Activated naive CD8-positive, alpha-beta T cell (primary cell): ENCODE data around the gene DSCAML1.

Experiments used
- H3K27ac Mint-ChIP-seq: one replicate; pipeline ENCODE4 v1.8.0; 2021; ENCODE audit warnings: mixed read lengths
- H3K27me3 Mint-ChIP-seq: one replicate; pipeline ENCODE4 v1.8.0; 2021; ENCODE audit warnings: mixed read lengths
- H3K36me3 Mint-ChIP-seq: one replicate; pipeline ENCODE4 v1.8.0; 2021; ENCODE audit warnings: mixed read lengths
- H3K4me1 Mint-ChIP-seq: one replicate; pipeline ENCODE4 v1.8.0; 2021; ENCODE audit warnings: low read depth, mixed read lengths
- H3K4me3 Mint-ChIP-seq: one replicate; pipeline ENCODE4 v1.8.0; 2021; ENCODE audit warnings: mild to moderate bottlenecking, mixed read lengths
- H3K9me3 Mint-ChIP-seq: one replicate; pipeline ENCODE4 v1.8.0; 2021; ENCODE audit warnings: low read depth, mixed read lengths

The DSCAML1 gene

DNA sequence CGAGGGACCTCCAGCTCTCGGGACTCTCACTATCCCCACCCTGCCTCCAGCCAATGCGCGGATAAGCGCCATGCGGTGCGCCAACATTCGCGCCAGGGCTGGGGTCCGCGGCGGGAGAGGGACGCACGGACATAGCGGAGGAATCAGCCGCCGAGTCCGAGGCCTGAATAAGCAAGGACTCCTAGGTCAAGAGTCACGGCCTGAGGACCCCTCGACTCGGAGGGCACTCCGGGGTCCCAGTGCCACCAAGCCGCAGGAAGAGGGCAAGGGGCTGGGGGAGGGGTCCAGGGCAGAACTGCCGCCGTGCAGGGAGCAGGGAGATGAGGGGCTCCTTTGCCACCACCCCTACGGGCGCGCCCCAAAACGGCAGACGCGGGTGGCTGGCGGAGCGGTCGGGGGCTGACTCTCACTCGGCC is 552 bp downstream of the DSCAML1 start:
- H3K9me3 Mint-ChIP-seq: no peaks in the 10 kb centered on the region
- H3K27ac Mint-ChIP-seq: no peak overlapping the region
- no peaks in the 10 kb centered on the region for H3K36me3 Mint-ChIP-seq
- peaks cover 30% of the 10 kb centered on the region for H3K27me3 Mint-ChIP-seq
- H3K4me3 Mint-ChIP-seq: peak overlapping the region; percentile 53
- peaks cover 15% of the 10 kb centered on the region for H3K4me1 Mint-ChIP-seq

DNA sequence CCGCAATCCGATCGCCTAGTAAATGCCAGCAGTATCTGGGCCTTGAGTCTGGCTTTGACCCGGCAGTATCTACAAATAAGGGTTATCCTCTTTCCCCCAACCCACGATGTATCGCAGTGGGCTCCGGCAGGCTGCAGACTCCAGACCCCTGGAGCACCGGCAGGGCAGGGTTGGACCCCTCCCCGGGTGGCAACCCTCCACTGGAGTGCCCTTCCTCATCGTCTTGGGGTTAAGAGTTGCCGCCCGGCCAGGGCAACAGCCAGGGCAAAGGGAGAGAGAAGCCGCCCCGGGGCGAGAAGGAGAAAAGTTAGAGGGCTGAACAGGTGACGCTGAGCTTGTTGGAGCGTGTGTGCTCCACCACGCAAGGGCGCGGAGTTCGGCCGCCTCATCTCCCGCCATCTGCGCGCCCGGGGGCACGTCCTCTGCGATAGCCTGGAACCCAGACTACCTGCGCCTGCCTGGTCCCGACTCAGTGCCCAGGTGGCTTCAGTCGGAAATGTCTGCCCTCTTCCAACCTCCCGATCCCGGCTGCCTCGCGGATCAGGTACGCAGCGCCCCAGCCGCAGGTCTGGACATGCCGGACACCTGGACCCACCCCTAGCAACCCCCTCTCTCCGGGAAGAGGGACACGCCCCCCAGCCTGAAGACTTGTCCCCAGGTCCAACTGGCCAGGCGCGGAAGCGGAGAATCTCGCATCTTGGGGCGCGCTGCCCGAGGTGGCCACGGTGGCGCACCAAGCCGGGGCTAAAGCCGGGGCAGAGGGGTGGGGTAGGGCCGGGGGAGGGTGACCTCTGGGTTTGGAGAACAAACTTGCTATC is 1.2 kb downstream of the DSCAML1 start:
- H3K9me3 Mint-ChIP-seq: no peaks in the 10 kb centered on the region
- no peak overlapping the region for H3K27ac Mint-ChIP-seq
- peak overlapping the region; percentile 64 for H3K4me3 Mint-ChIP-seq
- no peaks in the 10 kb centered on the region for H3K36me3 Mint-ChIP-seq
- peaks cover 15% of the 10 kb centered on the region for H3K4me1 Mint-ChIP-seq
- peaks cover 30% of the 10 kb centered on the region for H3K27me3 Mint-ChIP-seq

DNA sequence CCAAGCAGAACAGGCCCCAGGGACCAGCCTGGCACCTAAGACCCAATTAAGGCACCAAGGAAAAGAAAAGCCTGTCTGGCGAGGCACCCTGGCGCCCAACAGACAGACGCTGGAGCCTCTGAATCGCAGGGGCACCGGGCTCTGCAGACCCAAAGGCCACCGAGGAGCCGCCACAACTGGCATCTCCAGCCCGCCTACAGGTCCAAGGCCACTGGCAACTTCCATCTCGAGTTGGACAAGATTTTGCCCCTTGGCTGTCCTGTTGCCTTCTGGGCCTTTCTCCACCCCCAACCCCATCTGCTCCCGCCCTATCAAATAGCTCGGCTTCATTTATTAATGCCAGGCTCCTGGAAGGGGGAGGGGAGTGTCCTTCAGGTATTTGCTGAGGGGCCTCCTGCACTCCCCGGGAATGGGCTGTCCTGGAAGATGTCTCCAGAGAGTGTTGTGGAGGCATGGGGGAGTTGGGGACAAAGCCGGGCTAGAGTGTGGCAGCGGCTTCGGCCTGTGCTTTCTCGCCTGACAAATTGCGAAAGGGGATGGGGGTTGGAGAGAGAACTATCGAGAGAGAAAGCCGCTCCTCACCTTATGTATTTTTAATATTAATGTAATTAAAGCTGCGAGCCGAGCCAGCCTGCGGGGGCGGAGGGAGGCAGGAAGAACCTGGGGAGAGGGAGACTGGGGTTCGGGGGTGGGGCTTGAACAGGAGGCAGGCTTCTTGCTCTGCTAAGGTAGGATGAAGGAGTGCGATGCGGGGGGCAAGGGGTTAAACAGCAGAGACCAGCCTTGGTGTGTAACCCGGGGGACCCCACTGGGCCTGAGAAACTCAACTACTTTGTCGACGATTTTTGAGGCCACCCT is 2.0 kb downstream of the DSCAML1 start:
- Mint-ChIP-seq H3K4me3 (peak overlapping the region; percentile 64), H3K27ac (no peak overlapping the region), H3K27me3 (peaks cover 30% of the 10 kb centered on the region), H3K9me3 (no peaks in the 10 kb centered on the region), H3K36me3 (no peaks in the 10 kb centered on the region), H3K4me1 (peaks cover 15% of the 10 kb centered on the region)

DNA sequence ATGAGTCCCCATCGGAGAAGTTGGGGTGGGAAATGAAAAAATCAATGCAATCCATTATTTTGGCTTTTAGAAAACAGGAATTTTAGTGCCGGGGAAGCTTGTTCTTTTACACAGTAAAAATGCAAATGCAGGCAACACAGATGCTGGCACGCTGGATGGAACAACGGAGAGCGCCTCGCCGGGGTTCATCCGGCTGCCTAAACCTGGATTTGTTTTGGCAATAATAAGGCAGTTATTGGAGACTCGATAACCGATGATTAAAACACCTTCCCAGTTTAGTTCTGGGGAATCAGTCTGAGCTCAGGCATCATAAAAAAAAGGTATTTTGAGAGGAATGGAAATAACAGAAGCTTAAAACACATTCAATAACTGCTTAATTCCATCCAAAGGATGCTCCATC is 2.9 kb downstream of the DSCAML1 start:
- no peaks in the 10 kb centered on the region for H3K36me3 Mint-ChIP-seq

DNA sequence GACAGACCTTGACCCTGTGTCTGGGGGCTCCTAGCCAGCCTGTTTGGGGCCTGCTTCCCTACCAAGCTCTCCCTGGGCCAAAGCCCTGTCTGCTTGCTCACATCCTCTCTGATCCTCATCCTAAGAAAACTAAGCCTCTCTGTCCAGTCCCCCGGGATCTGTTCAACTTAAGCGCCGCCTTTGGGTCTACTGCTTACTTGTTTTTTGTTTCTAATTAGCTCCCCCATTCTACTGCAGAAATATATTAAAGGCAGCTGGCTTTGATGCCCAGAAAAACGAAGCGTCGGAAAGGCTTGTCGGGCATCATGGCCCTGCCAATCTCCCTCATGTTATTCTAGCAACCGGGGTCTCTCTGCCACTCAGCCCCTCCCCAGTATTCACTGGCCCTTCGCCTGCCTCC is 3.4 kb downstream of the DSCAML1 start:
- no peak overlapping the region for H3K4me3 Mint-ChIP-seq
- H3K36me3 Mint-ChIP-seq: no peaks in the 10 kb centered on the region
- no peak overlapping the region for H3K27ac Mint-ChIP-seq
- no peaks in the 10 kb centered on the region for H3K9me3 Mint-ChIP-seq
- H3K27me3 Mint-ChIP-seq: peaks cover 30% of the 10 kb centered on the region
- H3K4me1 Mint-ChIP-seq: peaks cover 15% of the 10 kb centered on the region

More for the DNA sequence above, 2.9 kb downstream of the DSCAML1 start:
- Mint-ChIP-seq H3K9me3 (no peaks in the 10 kb centered on the region), H3K27me3 (peaks cover 30% of the 10 kb centered on the region), H3K4me1 (peaks cover 15% of the 10 kb centered on the region), H3K4me3 (no peak overlapping the region), H3K27ac (no peak overlapping the region)

DNA sequence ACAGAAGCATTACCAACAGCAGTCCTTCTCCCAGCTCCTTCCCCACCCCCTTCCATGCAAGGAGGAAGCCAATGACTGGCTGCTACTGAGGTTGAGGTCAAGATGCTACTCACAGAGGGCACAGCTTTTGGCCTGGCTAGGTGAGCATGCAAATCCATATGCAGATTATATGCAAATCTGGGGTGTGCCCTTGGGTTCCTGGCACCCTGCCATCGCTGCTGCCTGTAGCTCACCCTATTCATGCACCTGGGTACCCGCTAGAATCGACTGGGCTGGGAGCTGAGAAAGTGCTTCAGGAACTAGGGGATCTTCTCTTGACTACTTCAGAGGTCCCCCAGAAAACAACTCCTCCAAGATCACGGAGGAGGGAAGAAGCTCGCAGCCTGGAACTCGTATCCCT is 4.0 kb downstream of the DSCAML1 start:
- Mint-ChIP-seq H3K4me1 (peaks cover 15% of the 10 kb centered on the region), H3K36me3 (no peaks in the 10 kb centered on the region), H3K27me3 (peaks cover 32% of the 10 kb centered on the region), H3K4me3 (no peak overlapping the region), H3K9me3 (no peaks in the 10 kb centered on the region), H3K27ac (no peak overlapping the region)

DNA sequence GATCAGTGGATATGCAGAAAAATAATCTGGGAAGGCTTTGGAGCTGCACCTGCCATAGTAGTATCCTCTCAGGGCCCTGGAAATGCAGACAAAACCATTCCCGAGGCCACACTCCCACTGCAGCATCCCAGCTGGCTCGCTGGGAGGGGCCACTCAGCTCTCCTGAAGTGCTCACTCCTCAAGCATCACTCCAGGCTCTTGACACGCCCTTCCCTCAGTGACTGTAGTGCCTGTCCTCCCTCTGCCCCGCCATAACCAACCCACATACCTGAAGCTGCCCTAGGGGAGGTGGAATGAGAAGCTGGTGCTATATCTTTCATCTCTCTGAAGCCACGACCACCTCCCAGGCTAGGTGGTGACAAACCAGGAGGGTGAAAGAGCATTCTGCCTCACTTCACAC is 4.8 kb downstream of the DSCAML1 start:
- H3K27ac Mint-ChIP-seq: no peak overlapping the region
- H3K27me3 Mint-ChIP-seq: peaks cover 28% of the 10 kb centered on the region
- H3K4me3 Mint-ChIP-seq: no peak overlapping the region
- no peaks in the 10 kb centered on the region for H3K9me3 Mint-ChIP-seq
- no peaks in the 10 kb centered on the region for H3K36me3 Mint-ChIP-seq
- H3K4me1 Mint-ChIP-seq: peaks cover 11% of the 10 kb centered on the region

DNA sequence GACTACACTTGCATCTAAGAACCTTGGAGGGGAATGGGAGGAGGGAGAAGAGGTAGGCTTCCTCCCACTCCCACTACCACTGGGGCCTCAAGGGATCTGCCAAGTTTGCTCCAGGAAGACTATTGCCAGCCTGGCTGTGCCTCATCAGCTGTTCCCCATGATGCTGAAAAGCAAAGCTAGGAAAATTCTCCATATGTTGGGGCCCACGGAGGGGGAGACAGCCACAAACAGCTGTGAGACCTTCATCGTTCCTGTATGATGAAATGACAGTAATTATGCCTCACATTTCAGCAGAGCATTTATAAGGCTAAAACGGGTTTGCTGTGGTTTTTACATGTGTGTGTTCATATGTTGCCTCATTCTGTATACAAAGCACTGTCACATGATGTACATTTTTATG is 6.7 kb downstream of the DSCAML1 start:
- peaks cover 4% of the 10 kb centered on the region for H3K4me1 Mint-ChIP-seq
- no peaks in the 10 kb centered on the region for H3K36me3 Mint-ChIP-seq
- no peak overlapping the region for H3K4me3 Mint-ChIP-seq
- peaks cover 26% of the 10 kb centered on the region for H3K27me3 Mint-ChIP-seq
- H3K27ac Mint-ChIP-seq: no peak overlapping the region
- no peaks in the 10 kb centered on the region for H3K9me3 Mint-ChIP-seq

DNA sequence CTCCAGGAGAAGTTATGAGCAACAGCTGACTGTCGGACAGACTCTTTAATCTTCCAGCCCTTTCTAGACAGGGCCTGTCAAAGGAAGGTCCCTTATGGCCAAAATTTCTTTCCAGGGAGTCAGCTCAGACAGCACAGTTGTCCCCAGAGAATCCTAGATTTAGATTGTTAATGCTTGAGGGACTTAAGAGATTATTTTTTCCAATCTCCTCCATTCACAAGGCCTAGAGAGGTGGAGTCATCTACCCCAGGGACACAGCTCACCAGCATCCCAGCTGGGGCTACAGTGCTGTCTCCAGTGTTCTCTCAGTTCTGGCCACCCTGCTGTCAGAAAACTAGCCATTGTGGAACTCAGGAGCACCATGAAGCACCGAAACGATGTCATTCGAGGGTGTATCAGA is 7.8 kb downstream of the DSCAML1 start:
- peaks cover 18% of the 10 kb centered on the region for H3K27me3 Mint-ChIP-seq
- H3K4me1 Mint-ChIP-seq: no peaks in the 10 kb centered on the region
- H3K36me3 Mint-ChIP-seq: no peaks in the 10 kb centered on the region
- no peak overlapping the region for H3K27ac Mint-ChIP-seq
- H3K9me3 Mint-ChIP-seq: no peaks in the 10 kb centered on the region
- H3K4me3 Mint-ChIP-seq: no peak overlapping the region

DNA sequence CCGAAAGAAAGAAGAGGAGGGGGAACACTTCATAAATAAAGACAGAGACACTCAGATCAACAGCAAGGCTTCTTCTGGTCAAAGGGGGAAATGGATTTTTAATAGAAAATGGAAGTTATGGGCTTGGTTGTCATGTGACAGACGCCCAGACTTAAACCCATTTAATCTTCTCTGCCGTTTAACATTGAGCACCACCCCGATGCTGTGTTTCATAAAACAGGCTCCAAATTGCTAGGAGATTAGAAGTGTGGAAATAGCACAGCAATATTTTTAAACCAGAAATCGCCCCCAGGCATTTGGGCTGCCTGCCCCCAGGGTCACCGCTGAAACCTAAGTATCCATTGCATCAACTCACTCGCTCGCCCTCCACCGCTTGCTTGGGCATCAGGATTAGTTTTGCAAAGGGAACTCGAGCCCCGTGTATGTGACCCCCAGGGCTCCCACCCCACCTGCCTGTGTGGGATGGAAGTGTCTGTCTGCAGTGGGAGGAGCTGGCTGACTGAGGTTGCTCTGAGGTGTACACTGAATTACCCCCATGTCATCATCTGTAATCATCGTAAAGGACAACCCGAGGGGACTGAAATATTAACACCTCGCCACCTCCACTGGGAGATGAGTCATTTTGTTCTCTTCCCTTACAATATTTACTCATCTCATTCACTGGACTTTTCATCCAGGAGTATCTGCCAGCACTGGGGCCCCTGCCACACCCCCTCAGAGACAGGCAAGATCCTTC is 10.7 kb downstream of the DSCAML1 start:
- Mint-ChIP-seq H3K4me1 (no peaks in the 10 kb centered on the region), H3K27me3 (peaks cover 7% of the 10 kb centered on the region), H3K9me3 (no peaks in the 10 kb centered on the region), H3K27ac (no peak overlapping the region), H3K4me3 (no peak overlapping the region), H3K36me3 (no peaks in the 10 kb centered on the region)

DNA sequence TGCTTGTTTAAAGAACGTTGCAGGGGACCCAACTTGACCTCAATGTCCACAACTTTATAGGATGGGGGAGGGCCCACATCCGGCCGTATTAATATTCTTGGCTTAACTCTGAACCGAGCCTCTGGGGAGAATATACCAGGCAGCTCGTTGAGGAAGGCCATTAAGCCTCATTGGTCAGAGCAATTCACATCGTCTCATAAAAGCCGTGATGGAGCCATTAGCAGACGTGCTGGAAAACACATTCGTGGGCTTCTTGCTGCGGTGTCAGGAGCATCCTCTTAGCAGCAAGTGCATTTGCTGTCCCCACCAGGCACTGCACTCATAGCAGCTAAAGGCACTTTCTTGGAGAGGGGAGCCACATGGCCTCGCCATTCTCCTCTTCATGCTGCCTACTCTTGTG is 14.9 kb downstream of the DSCAML1 start:
- H3K27me3 Mint-ChIP-seq: peaks cover 7% of the 10 kb centered on the region
- peaks cover 5% of the 10 kb centered on the region for H3K36me3 Mint-ChIP-seq
- H3K4me3 Mint-ChIP-seq: no peak overlapping the region
- no peaks in the 10 kb centered on the region for H3K4me1 Mint-ChIP-seq
- no peak overlapping the region for H3K27ac Mint-ChIP-seq
- no peaks in the 10 kb centered on the region for H3K9me3 Mint-ChIP-seq

DNA sequence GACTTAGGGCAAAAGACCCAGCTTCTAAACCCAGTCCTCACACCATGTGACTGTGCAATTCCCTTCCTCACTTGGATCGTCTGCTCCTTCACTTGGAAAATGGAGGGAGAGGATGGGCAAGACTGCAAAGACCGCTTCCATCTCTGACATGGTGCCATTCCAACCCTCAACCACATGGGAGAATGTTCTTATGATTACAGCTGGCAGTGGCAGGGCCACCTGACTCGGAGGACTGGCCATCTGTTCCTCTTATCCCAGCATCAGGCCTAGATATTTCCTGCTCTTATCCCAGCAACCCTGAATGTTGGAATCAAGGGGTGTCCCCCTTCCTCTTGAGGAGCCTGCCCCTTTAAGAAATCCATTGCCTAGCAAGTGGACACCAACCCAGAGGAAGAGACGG is 15.4 kb downstream of the DSCAML1 start:
- Mint-ChIP-seq H3K27me3 (peaks cover 9% of the 10 kb centered on the region), H3K36me3 (peaks cover 5% of the 10 kb centered on the region), H3K9me3 (no peaks in the 10 kb centered on the region), H3K4me3 (no peak overlapping the region), H3K27ac (no peak overlapping the region), H3K4me1 (no peaks in the 10 kb centered on the region)

DNA sequence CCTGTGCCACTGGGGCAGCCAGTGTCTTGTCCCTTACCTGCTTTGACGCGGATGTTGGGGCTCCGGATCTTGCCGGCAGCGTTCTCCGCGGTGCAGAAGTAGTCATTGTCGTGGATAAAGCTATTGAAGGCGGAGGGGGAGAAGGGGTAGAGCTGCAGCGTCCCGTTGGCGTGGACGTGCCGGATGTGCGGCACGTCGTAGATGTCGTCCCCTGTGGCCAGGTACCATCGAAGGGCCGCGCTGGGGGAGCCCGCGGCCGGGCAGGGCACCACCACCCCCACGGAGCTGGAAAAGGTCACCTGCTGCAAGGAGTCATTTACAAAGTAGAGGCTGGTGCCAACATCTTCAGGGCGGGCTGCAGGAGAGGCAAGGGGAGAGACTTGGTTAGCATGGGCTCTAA is 16.6 kb downstream of the DSCAML1 start:
- Mint-ChIP-seq H3K9me3 (no peaks in the 10 kb centered on the region), H3K36me3 (peaks cover 5% of the 10 kb centered on the region), H3K27ac (no peak overlapping the region), H3K4me1 (no peaks in the 10 kb centered on the region), H3K4me3 (no peak overlapping the region), H3K27me3 (peaks cover 9% of the 10 kb centered on the region)

DNA sequence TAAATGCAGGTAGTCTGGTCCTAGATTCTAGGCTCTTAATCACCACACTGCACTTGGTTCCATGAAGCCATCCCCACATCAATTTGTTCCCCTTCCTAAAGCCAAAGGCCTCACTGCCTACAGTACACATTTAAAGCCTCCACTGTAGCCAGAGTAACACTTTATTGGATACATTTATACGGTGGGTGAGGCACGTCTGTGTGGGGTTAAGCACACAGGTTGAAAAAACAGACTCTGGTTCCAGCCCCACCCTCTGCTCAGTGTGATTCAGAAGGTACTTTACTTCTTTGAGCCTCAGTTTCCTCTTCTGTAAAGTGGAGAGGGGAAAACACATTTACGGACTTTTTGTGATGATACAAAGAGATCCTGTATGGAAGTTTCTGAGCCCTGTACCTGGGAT is 22.5 kb downstream of the DSCAML1 start:
- Mint-ChIP-seq H3K4me1 (no peaks in the 10 kb centered on the region), H3K36me3 (peaks cover 5% of the 10 kb centered on the region), H3K9me3 (no peaks in the 10 kb centered on the region), H3K27ac (no peak overlapping the region), H3K27me3 (peaks cover 2% of the 10 kb centered on the region), H3K4me3 (no peak overlapping the region)

DNA sequence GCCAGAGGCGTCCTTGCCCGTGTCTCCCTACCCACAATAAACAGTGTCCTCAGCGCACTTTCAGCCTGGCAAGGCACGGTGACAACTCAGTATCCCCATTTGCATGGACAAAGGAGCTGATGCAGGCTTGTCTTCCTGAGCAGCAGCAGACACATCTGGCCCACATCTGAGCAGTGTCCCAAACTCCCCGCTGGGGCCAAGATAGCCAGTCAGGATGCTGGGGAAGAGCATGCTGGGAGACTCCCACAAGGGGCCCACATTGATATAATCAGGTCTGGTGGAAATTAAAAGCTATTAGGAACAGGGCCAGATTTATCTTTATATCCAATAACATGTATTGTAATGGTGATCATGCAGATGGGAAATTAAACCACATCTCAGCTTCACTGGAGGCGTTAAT is 24.7 kb downstream of the DSCAML1 start:
- H3K9me3 Mint-ChIP-seq: no peaks in the 10 kb centered on the region
- peaks cover 2% of the 10 kb centered on the region for H3K27me3 Mint-ChIP-seq
- no peak overlapping the region for H3K4me3 Mint-ChIP-seq
- no peaks in the 10 kb centered on the region for H3K36me3 Mint-ChIP-seq
- no peak overlapping the region for H3K27ac Mint-ChIP-seq
- no peaks in the 10 kb centered on the region for H3K4me1 Mint-ChIP-seq
